CD4-positive, alpha-beta T cell treated with Interleukin-15 for 4 hours (primary cell): ENCODE measurements around the gene URM1.

ENCODE experiments used
- DNase-seq: peaks from one replicate; pipeline ENCODE4 v3.0.0-alpha.2; 2020; ENCODE audit warnings: low spot score

URM1 gene

GRCh38 chr9:128429513-128430086 is 58.4 kb downstream of the URM1 start:
- no peak for DNase-seq

DNA sequence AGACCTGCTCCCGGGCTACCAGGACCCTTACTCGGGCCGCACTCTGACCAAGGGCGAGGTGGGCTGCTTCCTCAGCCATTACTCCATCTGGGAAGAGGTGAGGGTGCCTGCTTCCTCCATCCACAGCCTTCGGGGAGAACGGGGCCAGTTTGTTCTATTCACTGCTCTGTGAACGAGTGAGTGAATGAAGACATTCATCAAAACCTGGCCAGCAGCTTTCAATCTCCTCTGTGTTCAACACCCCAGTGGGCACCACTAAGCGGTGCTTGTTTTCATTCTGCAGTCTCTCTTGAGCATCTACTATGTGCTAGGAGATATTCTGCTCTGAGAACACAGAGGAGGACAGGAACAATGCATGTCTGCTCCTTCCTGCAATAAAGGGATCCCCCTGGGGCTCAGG is 60.0 kb downstream of the URM1 start:
- DNase-seq, result no peak

- DNase-seq, result no peak
Measured at GRCh38 chr9:128434340-128434739, 63.2 kb downstream of the URM1 start.

DNA sequence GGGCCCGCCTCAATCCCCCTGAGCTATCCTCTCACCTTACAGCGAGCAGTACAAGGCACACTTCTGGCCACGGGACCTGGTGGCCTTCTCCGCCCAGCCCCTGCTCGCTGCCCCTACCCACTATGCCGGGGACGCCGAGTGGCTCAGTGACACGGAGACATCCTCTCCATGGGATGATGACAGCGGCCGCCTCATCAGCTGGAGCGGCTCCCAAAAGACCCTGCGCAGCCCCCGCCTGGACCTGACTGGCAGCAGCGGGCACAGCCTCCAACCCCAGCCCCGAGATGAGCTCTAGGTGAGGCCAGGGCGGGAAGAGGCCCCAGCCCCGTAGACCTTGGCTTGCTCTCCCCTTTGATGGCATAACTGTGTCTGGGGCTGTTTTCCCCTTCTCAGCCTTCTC is 64.4 kb downstream of the URM1 start:
- DNase-seq, result no peak

DNA sequence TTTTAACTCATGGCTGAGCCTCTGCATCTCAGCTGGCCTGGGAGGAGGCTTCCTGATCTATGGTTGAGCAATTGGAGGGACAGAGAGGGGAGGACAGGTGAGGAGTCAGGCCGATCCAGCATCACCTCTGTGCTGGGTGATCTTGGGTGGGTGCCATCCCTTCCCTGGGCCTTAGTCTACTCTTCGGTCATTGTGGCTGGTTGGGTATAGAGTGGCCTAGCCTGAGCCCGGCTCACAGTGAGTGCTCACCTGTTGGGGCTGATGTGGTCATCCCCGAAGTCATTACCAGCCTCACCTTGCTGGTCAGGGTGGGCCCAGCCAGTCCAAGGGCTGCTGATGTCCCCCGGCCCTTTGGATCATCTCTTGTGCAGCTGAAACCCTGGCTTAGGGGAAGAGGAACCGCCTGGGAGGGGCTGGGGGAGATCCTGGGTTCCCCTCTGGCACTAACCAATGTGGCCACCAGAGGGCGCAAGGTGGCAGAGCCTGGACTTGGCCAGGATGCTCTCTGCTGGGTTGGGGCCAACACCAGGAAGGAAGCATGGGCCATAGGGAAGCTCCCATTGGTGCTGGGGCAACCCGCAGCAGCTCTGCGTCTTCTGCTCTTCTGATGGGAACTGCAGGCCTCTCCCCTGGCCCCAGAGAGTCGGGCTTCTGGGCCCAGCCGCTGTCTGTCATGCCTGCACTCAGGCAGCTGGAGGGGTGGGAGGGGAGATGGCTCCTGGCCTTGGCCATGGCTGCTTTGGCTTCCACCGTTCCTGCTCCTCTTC is 67.4 kb downstream of the URM1 start:
- peak; percentile 77 for DNase-seq

GRCh38 chr9:128439273-128439672 is 68.1 kb downstream of the URM1 start:
- no peak for DNase-seq
